CD1c-positive myeloid dendritic cell (primary cell): Measurements from ENCODE around the gene ACTRT3.
A peak's percentile ranks its signal among the peaks of the same experiment; 100 is the strongest.

ENCODE experiments used
- DNase-seq: peaks from one replicate; pipeline ENCODE4 v3.0.0-alpha.2; 2016; ENCODE audit errors: extremely low spot score

Gene ACTRT3

DNA sequence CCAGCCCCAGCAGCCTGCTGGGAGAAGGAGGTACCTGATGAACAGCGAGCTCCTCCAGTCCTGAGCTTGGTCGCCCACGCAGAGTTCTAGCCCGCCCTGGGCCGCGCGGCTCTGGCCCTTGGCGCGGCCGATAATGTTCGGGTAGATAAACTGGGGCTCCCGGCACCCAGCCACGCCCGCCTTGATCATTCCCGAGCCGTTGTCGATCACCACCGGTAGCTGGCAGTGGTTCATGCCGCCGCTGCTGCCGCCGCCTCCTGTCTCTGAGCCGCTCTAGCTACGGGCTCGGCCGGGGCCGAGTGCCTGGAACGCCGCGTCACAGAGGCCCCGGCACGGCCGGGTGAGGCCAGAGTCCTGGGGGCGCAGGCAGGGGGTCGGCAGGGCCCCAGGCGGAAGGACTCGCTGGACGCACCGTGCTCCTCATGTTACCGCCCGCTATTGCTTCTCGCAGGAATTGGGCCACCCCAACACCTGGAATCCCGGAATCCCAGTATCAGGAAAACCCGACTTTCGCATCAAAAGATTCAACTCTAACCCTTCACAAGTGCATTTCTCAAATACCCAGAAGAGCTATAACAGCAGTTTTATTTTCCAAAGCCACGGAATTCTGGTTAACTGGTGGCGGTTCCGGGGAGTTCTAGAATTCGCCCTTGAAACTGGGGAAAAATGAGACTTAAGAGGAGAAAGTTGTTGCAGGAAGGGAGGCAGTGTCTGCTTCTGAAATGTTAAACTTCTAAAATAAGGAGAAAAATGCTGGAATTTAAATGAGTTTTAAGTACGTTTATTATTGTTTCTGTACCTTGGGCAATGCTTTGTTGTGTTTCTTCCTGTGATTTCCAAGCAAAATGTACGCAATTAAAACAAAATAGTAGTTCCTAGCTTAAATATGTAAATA is at the start of gene ACTRT3:
Gene ACTRT3 (minus strand): TSS at position 275 of the 895 bp plus-strand sequence. CDS start 41 bp downstream, at position 234.
- DNase-seq = peak; percentile 73

- DNase-seq = peak; percentile 14
Measured at GRCh38 chr3:169818316-169818715, 49.0 kb upstream of the ACTRT3 start.

DNA sequence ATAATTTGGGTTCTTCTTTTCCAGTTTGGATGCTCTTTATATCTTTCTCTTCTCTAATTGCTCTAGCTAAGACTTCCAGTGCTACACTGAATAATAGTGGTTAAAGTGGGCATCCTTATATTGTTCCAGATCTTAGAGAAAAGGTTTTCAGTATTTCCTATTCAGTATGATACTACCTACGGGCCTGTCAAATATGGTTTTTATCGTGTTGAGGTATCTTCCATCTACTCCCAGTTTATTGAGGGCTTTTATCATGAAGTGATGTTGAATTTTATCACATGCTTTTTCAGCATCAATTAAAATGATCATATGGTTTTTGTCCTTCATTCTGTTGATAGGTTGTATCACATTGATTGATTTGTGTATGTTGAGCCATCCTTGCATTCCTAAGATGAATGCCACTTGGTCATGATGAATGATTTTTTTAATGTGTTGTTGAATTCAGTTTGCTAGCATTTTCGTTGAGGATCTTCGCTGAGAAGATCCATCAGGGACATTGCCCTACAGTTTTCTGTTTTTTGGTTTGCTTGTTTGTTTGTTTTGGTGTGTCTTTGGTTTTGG is 46.3 kb upstream of the ACTRT3 start:
- no peak for DNase-seq

DNA sequence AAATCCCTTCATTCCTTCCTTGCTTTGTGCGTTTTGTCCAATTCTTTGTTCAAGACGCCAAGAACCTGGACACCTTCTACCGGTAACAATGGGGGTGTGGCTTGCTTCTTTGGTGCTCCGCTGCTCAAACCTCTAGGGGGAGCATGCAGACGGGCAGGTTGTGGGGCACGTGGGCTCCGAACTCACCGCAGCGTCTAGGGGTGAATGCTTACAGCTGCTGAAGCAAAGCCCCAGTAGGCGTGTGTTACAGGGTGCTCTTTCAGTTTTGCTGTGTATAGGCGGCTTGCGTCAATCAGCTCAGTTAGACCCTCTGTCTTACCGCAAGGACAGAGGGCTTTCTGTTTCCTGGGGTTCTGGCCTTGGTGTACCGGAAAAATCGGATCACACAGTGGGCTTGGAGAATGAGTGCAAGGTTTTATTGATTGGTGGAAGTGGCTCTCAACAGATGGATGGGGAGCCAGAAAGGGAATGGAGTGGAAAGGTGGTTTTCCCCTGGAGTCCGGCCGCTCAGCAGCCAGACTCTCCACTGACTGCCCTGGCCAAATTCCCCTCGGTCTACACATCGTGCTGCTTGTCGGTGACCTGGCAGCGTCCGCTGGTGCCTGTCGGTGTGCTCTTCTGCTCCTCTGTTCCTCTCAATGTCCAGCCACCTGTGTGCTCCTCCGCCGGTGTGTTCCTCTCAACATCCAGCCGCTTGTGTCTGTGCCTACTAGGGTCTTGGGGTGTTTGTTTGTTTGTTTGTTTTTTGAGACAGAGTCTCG is 44.6 kb upstream of the ACTRT3 start:
- peak; percentile 65 for DNase-seq

GRCh38 chr3:169813278-169813677 is 43.9 kb upstream of the ACTRT3 start:
- peak; percentile 33 for DNase-seq

DNA sequence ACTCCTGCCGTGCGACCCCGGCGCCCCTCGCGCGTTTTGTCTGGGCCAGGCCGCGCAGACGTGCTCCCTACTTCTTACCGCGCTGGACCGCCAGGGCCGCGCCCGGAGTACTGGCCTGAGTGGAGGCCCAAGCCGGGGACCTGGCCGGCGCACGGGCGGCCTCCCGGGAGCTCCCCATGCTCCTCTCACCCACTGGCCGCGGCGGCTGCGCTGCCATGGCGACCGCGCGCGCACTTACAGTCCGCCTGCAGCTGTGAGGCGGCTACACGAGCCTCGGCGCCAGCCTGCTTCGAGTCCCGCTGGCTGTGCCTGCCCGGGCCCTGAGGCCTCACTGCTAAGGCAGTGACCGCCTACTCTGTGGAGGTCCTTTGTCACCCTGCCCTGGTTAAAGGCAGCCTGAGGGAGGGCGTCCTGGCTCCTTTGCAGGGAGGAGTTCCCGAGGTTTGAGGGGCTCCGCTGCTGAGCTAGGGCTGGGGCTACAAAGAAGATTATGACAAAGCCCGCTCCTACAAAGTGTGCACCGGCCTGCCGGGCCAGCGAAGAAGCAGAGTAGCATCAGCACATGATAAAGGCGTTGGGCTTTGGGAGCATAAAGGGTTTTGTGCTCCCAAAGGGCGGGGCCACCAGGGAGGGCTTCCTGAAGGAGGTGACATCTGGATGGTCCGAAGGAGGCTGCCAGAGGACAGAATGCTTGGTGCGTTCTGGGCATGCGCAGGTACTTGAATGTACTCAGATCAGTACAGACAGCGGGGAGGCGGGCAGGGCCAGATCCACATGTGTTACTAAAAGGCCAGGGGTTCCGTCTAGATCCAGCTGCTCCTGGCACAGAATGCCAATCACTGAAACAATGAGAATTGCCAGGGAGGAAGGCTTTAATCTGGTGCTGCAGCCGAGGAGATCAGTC is 43.2 kb upstream of the ACTRT3 start, which contains the start of the genes LRRC34 and LRRIQ4:
Gene LRRC34 (minus strand): TSS at position 573 of the 904 bp plus-strand sequence. CDS start 356 bp downstream, at position 217.
Gene LRRIQ4 (plus strand): TSS at position 539 of the 904 bp plus-strand sequence. CDS start 9,052 bp downstream, outside the sequence.
- peak; percentile 66 for DNase-seq

GRCh38 chr3:169811631-169812331 is 42.4 kb upstream of the ACTRT3 start:
- peak; percentile 7 for DNase-seq

DNA sequence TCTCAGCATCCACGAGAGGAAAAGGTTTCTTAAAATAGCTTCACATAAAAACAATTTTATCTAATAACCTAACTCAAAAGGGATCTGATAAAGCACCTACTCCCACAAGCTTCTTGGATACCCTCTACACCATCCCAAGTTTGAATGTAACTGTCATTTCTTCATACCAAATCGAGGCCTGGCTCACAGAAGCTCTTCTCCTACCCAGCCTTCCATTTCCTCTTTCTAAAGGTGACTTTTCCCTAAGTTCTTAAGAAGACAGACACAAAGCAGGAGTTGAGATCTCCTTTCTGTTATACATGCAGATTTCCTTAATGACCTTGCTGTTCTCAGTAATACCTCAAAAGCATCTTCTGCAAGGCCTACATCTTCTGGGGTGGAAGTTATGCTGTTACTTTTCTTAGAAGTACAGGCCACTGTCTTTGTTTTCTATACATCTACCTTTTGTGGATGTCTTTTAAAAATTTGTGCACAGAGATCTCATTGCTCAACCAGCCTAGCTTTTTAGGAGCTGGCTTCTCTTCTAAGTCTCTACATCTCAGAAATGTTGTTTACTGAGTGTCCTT is 40.0 kb upstream of the ACTRT3 start:
- no peak for DNase-seq

DNA sequence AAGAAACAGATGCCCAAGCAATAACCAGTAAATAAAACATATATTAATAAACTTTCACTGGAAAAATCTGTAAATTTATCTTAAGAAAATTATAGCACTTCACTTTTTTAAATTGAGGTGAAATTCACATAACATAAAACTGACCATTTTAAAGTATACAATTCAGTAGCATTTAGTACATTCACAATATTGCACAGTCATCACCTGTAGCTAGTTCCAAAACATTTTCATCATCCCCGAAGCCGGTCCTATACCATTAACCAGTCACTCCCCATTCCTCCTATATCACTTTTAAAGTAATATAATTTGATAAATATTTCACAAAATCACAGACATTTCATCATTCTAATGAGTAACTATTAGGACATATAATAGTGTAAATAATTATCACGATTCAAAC is 35.3 kb upstream of the ACTRT3 start:
- no peak for DNase-seq

DNA sequence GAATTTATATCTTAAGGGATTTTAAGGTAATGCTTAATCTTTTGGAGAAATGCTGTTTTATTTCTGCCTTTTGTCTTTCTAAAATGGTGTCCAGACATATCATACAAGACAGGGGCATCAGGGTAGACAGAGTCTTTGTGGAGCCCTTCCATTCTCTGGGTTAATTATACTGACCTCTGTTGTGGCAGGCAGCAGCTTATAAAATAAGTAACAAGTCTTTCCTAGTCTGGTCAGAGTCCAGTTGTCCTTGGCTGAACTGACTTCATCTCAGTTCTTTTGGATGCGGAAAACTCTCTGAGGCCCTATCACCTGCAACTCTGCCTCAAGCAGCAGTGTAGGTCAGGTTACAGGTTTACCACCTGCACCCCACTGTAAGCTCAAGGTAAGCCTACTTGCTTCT is 23.0 kb upstream of the ACTRT3 start:
- no peak for DNase-seq

DNA sequence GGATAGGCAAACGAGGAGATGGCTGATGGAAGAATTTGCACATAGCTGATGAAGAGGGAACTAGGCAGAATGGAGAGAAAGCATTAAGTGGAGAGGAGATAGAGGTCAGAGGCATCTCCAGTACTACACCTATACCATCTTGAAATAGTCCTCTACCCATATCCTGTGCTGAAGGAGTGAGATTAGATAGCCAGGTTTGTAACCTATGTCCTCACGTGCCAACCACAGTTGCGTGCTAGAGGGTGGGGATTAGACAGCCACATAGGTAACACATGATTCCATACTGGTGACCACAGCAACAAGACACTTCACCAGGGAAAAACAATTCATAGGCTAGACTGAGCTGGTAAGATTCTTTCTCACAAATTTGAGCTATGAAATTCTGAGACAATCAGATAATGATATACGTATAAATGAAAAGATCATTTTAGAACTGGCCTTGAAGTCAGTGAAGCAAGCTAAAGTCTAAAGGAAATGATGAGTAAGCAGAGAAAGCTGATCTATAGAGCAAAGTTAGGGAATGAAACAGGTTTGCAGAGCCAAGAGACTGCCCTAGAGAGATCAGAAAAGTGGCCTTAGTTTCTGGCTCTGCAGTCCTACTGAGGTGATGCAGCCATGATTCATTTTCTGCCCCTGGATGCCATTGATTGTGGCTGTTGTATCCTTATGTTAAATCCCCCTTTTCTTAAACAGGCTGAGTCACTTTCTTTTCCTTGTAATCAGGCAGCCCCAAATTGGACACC is 21.5 kb upstream of the ACTRT3 start:
- DNase-seq = no peak

GRCh38 chr3:169790219-169790618 is 20.9 kb upstream of the ACTRT3 start:
- no peak for DNase-seq

DNA sequence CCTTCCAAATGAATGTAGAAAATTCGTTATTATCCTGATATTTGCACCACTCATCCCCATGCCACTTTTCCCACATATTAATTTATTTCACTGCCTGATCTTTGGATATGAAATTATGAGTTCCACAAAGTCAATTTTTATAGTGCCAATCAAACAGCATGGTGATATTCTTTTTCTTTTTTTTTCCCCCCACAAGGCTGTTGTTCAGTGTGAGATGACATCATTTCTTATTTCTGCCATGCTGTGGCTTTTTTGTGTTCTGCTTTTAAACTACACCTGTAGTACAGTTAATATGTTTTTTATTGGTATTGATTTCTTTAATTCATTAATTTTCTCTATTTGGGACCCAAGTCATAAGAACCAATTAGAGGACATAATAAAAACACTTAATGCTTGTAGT is 18.4 kb upstream of the ACTRT3 start:
- DNase-seq = no peak

GRCh38 chr3:169787120-169787519 is 17.8 kb upstream of the ACTRT3 start:
- DNase-seq = no peak

- DNase-seq = no peak
Measured at GRCh38 chr3:169781209-169781855, 12.0 kb upstream of the ACTRT3 start.

- DNase-seq = no peak
Measured at GRCh38 chr3:169780742-169781141, 11.4 kb upstream of the ACTRT3 start.

DNA sequence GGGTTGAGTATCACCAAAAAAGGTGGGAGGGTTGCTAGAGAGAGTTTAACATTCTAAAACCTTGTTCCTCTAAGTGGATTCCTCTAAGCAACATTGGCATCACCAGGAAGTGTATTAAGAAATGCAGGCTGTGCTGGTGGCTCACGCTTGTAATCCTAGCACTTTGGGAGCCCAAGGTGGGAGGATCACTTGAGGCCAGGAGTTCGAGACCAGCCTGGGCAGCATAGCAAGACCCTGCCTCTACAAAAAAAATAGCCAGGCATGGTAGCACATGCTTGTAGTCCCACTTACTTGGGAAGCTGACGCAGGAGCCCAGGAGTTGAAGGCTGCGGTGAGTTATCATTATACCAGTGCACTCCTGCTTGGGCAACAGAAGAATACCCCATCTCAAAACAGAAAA is 8.5 kb upstream of the ACTRT3 start:
- DNase-seq = no peak

DNA sequence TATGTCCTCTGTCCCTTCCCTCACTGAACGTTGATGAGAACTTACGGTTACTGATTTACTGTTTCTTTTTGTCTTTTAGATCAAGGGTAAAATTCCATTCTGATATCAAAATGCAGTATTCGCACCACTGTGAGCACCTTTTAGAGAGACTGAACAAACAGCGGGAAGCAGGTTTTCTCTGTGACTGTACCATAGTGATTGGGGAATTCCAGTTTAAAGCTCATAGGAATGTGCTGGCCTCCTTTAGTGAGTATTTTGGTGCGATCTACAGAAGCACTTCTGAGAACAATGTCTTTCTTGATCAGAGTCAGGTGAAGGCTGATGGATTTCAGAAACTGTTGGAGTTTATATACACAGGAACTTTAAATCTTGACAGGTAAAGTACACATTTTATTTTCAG is 4.8 kb upstream of the ACTRT3 start:
- DNase-seq = no peak
